Stimulated activated CD4-positive, alpha-beta T cell treated with anti-CD3 and anti-CD28 coated beads, Interleukin-12 subunit alpha, Interleukin-12 subunit beta, amount 100 ng/mL, for 24 hours (primary cell): ENCODE results near the gene PRSS57.

Experiments used
- DNase-seq, 2 experiments: peaks; one replicate each; pipeline ENCODE4 v3.0.0-alpha.2; 2020; ENCODE audit warnings: low read depth in 2 of 2

The PRSS57 gene

GRCh38 chr19:638906-639252 lies 56.4 kb downstream of the PRSS57 start:
- DNase-seq: no peak
